ENCODE results near the gene TACC2.

The TACC2 gene

GRCh38 chr10:122163174-122164022 lies 174.4 kb downstream of the TACC2 start:
- Histone ChIP-seq H3K9me3 (ENCODE audit: control insufficient read depth in 2 of 2, low read length in 2 of 2) (no peaks in the 10 kb centered on the region), H3K36me3 (ENCODE audit: control insufficient read depth in 2 of 2, insufficient read depth in 2 of 2, low read length in 2 of 2) (peaks cover 0 to 7% of the 10 kb centered on the region in 2 donors), H3K27ac (ENCODE audit: low read depth in 2 of 2, low read length in 2 of 2) (no peak overlapping the region), H3K27me3 (ENCODE audit: control insufficient read depth in 2 of 2, insufficient read depth in 2 of 2, low read length in 2 of 2) (no peaks in the 10 kb centered on the region), H3K4me3 (ENCODE audit: low read length in 2 of 2) (no peak overlapping the region), H3K4me1 (ENCODE audit: control insufficient read depth in 2 of 2, insufficient read depth in 2 of 2, low read length in 2 of 2) (peaks cover 3 to 4% of the 10 kb centered on the region in 2 donors), H3K9ac (ENCODE audit: low read depth in 1 of 2, low read length in 2 of 2) (no peak overlapping the region)

- H3K4me1 ChIP-seq (ENCODE audit: control insufficient read depth in 2 of 2, insufficient read depth in 2 of 2, low read length in 2 of 2), result peaks cover 3 to 4% of the 10 kb centered on the region in 2 donors
- H3K4me3 ChIP-seq (ENCODE audit: low read length in 2 of 2), result no peak overlapping the region
- H3K27me3 ChIP-seq (ENCODE audit: control insufficient read depth in 2 of 2, insufficient read depth in 2 of 2, low read length in 2 of 2), result no peaks in the 10 kb centered on the region
- peaks cover 0 to 4% of the 10 kb centered on the region in 2 donors for H3K36me3 ChIP-seq (ENCODE audit: control insufficient read depth in 2 of 2, insufficient read depth in 2 of 2, low read length in 2 of 2)
- no peak overlapping the region for H3K9ac ChIP-seq (ENCODE audit: low read depth in 1 of 2, low read length in 2 of 2)
- no peaks in the 10 kb centered on the region for H3K9me3 ChIP-seq (ENCODE audit: control insufficient read depth in 2 of 2, low read length in 2 of 2)
- no peak overlapping the region for H3K27ac ChIP-seq (ENCODE audit: low read depth in 2 of 2, low read length in 2 of 2)
Measured at GRCh38 chr10:122164023-122164601, 175.1 kb downstream of the TACC2 start.

DNA sequence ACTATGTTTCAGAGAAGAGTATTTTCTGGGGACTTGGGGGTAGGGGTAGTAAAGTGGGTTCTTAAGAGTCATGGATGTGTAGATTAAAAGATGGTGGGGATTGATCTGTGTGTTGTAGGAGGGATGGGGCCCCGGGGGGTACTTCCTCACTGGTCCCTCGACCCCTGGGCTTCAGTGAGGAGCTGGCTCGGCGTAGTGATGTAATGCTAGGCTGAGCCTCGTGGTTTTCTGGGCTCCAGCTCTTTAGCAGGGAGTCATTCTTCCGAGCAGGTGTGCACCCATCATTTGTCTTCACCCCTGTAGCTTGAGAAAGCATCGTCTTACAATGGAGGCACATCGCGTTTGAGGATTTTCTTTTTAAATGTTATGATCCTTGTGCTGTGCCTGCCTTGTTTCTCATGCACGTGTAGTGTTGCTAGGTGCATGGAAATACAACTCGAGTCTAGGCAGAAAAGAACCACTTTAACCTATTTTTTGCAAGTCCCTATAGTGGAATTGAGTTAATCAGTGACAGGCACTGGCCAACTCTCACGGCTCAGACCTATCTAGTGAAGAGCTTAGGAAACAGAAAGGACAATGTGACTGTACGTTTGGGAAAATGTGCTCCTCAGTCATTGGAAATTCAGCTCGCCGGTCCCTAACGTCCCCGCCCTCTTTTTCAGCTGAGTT lies 176.0 kb downstream of the TACC2 start:
- H3K4me1 ChIP-seq (ENCODE audit: control insufficient read depth in 2 of 2, insufficient read depth in 2 of 2, low read length in 2 of 2), result peaks cover 3 to 4% of the 10 kb centered on the region in 2 donors
- H3K27me3 ChIP-seq (ENCODE audit: control insufficient read depth in 2 of 2, insufficient read depth in 2 of 2, low read length in 2 of 2), result no peaks in the 10 kb centered on the region
- no peak overlapping the region for H3K9ac ChIP-seq (ENCODE audit: low read depth in 1 of 2, low read length in 2 of 2)
- no peak overlapping the region for H3K27ac ChIP-seq (ENCODE audit: low read depth in 2 of 2, low read length in 2 of 2)
- H3K9me3 ChIP-seq (ENCODE audit: control insufficient read depth in 2 of 2, low read length in 2 of 2), result no peaks in the 10 kb centered on the region
- peaks cover 0 to 4% of the 10 kb centered on the region in 2 donors for H3K36me3 ChIP-seq (ENCODE audit: control insufficient read depth in 2 of 2, insufficient read depth in 2 of 2, low read length in 2 of 2)
- no peak overlapping the region for H3K4me3 ChIP-seq (ENCODE audit: low read length in 2 of 2)

DNA sequence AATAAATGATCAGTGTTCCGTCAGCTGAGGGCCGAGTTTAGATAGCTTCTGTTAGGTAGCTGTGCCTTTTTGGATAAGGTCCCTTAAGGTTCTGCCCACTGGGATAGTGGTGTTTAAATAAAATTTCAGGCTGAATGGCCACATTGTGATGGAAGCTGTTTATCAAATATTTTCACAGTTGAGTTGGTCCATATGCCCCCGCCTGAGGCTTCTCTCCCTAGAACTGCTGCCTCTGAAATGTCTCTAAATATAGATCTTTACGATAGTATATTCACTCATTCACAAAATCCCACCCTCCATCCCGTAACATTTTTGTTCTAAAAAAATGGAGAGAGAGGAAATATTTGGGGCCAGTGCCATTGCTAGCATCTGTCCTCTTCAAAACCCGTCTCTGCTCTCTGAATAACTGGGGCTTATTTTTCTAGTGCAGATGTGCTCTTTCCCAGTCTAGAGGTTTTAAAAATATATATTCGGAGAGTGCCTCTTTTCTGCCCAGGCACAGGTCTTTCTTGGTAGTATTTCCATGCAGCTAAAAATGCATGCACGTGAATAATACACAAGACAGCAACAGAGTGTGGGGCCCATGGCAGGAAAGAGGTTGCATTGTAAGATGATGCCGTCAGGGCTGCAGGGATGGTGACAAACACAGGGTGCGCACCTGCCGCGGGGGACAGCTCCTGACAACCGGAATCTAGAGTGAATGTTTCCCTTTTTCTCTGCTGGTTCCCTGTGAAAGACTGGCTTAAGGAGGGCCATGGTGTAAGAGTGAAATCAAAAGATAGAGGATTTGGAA lies 176.7 kb downstream of the TACC2 start:
- Histone ChIP-seq H3K27ac (ENCODE audit: low read depth in 2 of 2, low read length in 2 of 2) (no peak overlapping the region), H3K36me3 (ENCODE audit: control insufficient read depth in 2 of 2, insufficient read depth in 2 of 2, low read length in 2 of 2) (peaks cover 0 to 4% of the 10 kb centered on the region in 2 donors), H3K27me3 (ENCODE audit: control insufficient read depth in 2 of 2, insufficient read depth in 2 of 2, low read length in 2 of 2) (no peaks in the 10 kb centered on the region), H3K4me1 (ENCODE audit: control insufficient read depth in 2 of 2, insufficient read depth in 2 of 2, low read length in 2 of 2) (peaks cover 3 to 4% of the 10 kb centered on the region in 2 donors), H3K4me3 (ENCODE audit: low read length in 2 of 2) (no peak overlapping the region), H3K9ac (ENCODE audit: low read depth in 1 of 2, low read length in 2 of 2) (no peak overlapping the region), H3K9me3 (ENCODE audit: control insufficient read depth in 2 of 2, low read length in 2 of 2) (no peaks in the 10 kb centered on the region)

- no peaks in the 10 kb centered on the region for H3K27me3 ChIP-seq (ENCODE audit: control insufficient read depth in 2 of 2, insufficient read depth in 2 of 2, low read length in 2 of 2)
- no peak overlapping the region for H3K4me3 ChIP-seq (ENCODE audit: low read length in 2 of 2)
- no peaks in the 10 kb centered on the region for H3K36me3 ChIP-seq (ENCODE audit: control insufficient read depth in 2 of 2, insufficient read depth in 2 of 2, low read length in 2 of 2)
- no peaks in the 10 kb centered on the region for H3K4me1 ChIP-seq (ENCODE audit: control insufficient read depth in 2 of 2, insufficient read depth in 2 of 2, low read length in 2 of 2)
- no peak overlapping the region for H3K27ac ChIP-seq (ENCODE audit: low read depth in 2 of 2, low read length in 2 of 2)
- no peaks in the 10 kb centered on the region for H3K9me3 ChIP-seq (ENCODE audit: control insufficient read depth in 2 of 2, low read length in 2 of 2)
- no peak overlapping the region for H3K9ac ChIP-seq (ENCODE audit: low read depth in 1 of 2, low read length in 2 of 2)
Measured at GRCh38 chr10:122168101-122168500, 179.1 kb downstream of the TACC2 start.

GRCh38 chr10:122168598-122169394 lies 179.8 kb downstream of the TACC2 start:
- H3K4me3 ChIP-seq (ENCODE audit: low read length in 2 of 2), result no peak overlapping the region
- no peak overlapping the region for H3K27ac ChIP-seq (ENCODE audit: low read depth in 2 of 2, low read length in 2 of 2)
- H3K27me3 ChIP-seq (ENCODE audit: control insufficient read depth in 2 of 2, insufficient read depth in 2 of 2, low read length in 2 of 2), result no peaks in the 10 kb centered on the region
- H3K9ac ChIP-seq (ENCODE audit: low read depth in 1 of 2, low read length in 2 of 2), result no peak overlapping the region
- H3K36me3 ChIP-seq (ENCODE audit: control insufficient read depth in 2 of 2, insufficient read depth in 2 of 2, low read length in 2 of 2), result peaks cover 0 to 3% of the 10 kb centered on the region in 2 donors
- H3K4me1 ChIP-seq (ENCODE audit: control insufficient read depth in 2 of 2, insufficient read depth in 2 of 2, low read length in 2 of 2), result no peaks in the 10 kb centered on the region
- no peaks in the 10 kb centered on the region for H3K9me3 ChIP-seq (ENCODE audit: control insufficient read depth in 2 of 2, low read length in 2 of 2)

DNA sequence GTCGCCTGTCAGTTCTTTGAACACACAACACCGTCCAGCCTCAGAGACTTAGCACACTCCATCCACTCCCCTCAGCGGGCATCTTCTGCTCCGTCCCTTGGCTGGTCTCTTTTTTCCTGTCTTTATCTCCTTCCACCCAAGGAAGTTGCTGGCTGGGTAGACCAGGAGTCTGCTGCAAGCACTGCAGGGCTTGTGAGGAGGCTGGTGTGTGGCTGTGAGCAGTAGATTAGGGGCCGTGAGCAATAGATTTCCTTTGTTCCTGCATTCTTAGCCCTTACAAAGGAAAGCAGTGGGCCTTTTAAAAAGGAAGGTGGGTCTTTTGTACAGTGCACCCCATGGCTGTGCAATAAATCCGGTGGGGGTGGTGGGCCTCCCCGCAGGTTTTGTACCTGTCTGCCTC lies 181.8 kb downstream of the TACC2 start:
- H3K9me3 ChIP-seq (ENCODE audit: control insufficient read depth in 2 of 2, low read length in 2 of 2), result no peaks in the 10 kb centered on the region
- H3K36me3 ChIP-seq (ENCODE audit: control insufficient read depth in 2 of 2, insufficient read depth in 2 of 2, low read length in 2 of 2), result peaks cover 0 to 7% of the 10 kb centered on the region in 2 donors
- no peak overlapping the region for H3K9ac ChIP-seq (ENCODE audit: low read depth in 1 of 2, low read length in 2 of 2)
- H3K27me3 ChIP-seq (ENCODE audit: control insufficient read depth in 2 of 2, insufficient read depth in 2 of 2, low read length in 2 of 2), result no peaks in the 10 kb centered on the region
- H3K4me1 ChIP-seq (ENCODE audit: control insufficient read depth in 2 of 2, insufficient read depth in 2 of 2, low read length in 2 of 2), result no peaks in the 10 kb centered on the region
- no peak overlapping the region for H3K4me3 ChIP-seq (ENCODE audit: low read length in 2 of 2)
- no peak overlapping the region for H3K27ac ChIP-seq (ENCODE audit: low read depth in 2 of 2, low read length in 2 of 2)

GRCh38 chr10:122171302-122172075 lies 182.5 kb downstream of the TACC2 start:
- H3K9me3 ChIP-seq (ENCODE audit: control insufficient read depth in 2 of 2, low read length in 2 of 2), result no peaks in the 10 kb centered on the region
- H3K4me3 ChIP-seq (ENCODE audit: low read length in 2 of 2), result no peak overlapping the region
- H3K9ac ChIP-seq (ENCODE audit: low read depth in 1 of 2, low read length in 2 of 2), result no peak overlapping the region
- no peaks in the 10 kb centered on the region for H3K27me3 ChIP-seq (ENCODE audit: control insufficient read depth in 2 of 2, insufficient read depth in 2 of 2, low read length in 2 of 2)
- no peak overlapping the region for H3K27ac ChIP-seq (ENCODE audit: low read depth in 2 of 2, low read length in 2 of 2)
- H3K4me1 ChIP-seq (ENCODE audit: control insufficient read depth in 2 of 2, insufficient read depth in 2 of 2, low read length in 2 of 2), result no peaks in the 10 kb centered on the region
- peaks cover 0 to 7% of the 10 kb centered on the region in 2 donors for H3K36me3 ChIP-seq (ENCODE audit: control insufficient read depth in 2 of 2, insufficient read depth in 2 of 2, low read length in 2 of 2)
